ENCODE data around the gene CCN2.

CCN2 gene

DNA sequence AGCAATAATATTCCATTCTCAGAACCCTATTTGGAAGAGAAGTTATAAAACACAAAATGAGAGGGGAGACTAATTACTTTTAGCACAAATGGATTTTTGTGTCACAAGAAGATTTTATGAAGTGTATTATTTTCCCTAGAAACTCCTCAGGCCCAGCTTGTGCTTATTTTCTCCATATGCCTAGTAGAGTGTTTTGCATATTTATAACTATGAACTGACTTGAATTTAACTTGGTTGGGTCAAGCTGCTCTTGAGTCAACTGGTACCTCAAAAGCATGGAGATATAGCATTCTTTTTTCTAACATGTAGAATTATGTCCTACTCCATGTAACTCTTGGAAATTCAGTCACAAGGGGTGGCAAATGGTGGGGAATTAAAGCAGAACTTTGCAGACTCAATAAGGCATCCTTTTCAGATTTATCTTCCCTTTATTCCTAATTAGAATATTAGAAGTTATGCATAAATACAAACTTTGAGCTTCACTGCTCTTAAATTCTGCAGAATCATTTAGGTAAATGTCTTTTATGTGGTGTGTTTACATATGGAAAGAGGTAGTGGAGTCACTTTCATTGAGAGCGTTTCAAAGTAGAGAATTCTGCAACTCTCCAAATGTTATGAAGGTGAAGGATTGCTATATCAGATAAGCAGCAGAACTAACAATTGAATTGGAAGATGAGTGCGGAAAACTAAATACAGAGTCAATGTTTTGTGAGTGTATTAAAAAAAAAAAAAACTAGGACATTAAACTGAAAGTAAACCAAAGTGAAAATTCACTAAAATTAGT lies 19.1 kb upstream of the CCN2 start:
- TF ChIP-seq PAX5 (IDR thresholded peaks at IDR 0.05; ENCODE audit: insufficient read depth, low read length, severe bottlenecking) (no peak), POLR2A (IDR thresholded peaks at IDR 0.05; ENCODE audit: low read depth, low read length) (no peak), TAF1 (IDR thresholded peaks at IDR 0.05; ENCODE audit: low read depth, low read length) (no peak), POLR2AphosphoS5 (IDR thresholded peaks at IDR 0.05; ENCODE audit: low read depth, low read length) (no peak), POU2F2 (IDR thresholded peaks at IDR 0.05; ENCODE audit: low read depth, low read length) (no peak), SPI1 (IDR thresholded peaks at IDR 0.05; ENCODE audit: low read depth, low read length) (no peak)
- FAIRE-seq = no peak
- no peak for DNase-seq (ENCODE audit: insufficient read length, low spot score)

DNA sequence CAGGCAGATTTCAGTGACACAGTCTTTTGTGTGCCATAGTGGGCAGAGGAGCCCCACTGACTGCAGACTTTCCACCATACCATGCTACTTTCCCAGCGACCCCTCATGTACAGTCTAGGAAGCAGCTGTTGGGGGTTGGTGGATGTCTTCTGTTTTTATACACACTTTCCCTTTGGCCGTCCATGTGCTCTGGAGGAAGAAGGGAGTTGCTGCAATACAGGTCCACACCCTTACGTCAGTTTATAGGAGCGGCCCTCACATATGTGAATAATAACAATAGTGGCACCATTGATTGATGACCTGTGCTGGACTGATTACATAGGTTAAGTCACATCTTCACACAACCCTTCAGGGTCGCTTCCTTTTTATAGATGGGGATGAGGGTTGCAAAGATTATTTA lies 17.5 kb upstream of the CCN2 start:
- no peak for TF ChIP-seq TAF1 (IDR thresholded peaks at IDR 0.05; ENCODE audit: low read depth, low read length)
- TF ChIP-seq POU2F2 (IDR thresholded peaks at IDR 0.05; ENCODE audit: low read depth, low read length) = no peak
- TF ChIP-seq POLR2A (IDR thresholded peaks at IDR 0.05; ENCODE audit: low read depth, low read length) = no peak
- TF ChIP-seq PAX5 (IDR thresholded peaks at IDR 0.05; ENCODE audit: insufficient read depth, low read length, severe bottlenecking) = no peak
- TF ChIP-seq POLR2AphosphoS5 (IDR thresholded peaks at IDR 0.05; ENCODE audit: low read depth, low read length) = no peak
- no peak for FAIRE-seq
- DNase-seq (ENCODE audit: insufficient read length, low spot score) = no peak

DNA sequence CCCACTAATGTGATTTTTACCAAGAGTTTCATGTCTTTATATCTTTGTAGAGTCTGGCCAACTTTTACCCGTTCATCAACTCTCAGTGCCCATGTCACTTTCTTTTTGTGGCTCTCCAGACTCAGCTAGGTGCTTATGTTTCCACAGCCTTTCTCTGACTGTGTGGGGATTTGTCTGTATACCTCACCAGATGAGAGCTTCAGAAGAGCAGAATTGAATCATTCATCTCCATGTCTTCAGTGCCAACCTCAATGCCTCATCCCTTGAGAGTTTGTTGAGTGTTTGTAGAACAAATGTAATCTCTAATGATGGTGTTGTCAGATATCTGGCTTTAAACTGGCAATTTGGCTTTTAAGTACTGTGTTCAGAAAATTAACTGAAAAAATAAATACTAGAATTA lies 16.8 kb upstream of the CCN2 start:
- no peak for FAIRE-seq
- DNase-seq (ENCODE audit: insufficient read length, low spot score) = no peak
- TF ChIP-seq POLR2AphosphoS5 (IDR thresholded peaks at IDR 0.05; ENCODE audit: low read depth, low read length) = no peak
- TF ChIP-seq POLR2A (IDR thresholded peaks at IDR 0.05; ENCODE audit: low read depth, low read length) = no peak
- TF ChIP-seq TAF1 (IDR thresholded peaks at IDR 0.05; ENCODE audit: low read depth, low read length) = no peak
- no peak for TF ChIP-seq POU2F2 (IDR thresholded peaks at IDR 0.05; ENCODE audit: low read depth, low read length)
- no peak for TF ChIP-seq PAX5 (IDR thresholded peaks at IDR 0.05; ENCODE audit: insufficient read depth, low read length, severe bottlenecking)
- TF ChIP-seq SPI1 (IDR thresholded peaks at IDR 0.05; ENCODE audit: low read depth, low read length) = no peak

DNA sequence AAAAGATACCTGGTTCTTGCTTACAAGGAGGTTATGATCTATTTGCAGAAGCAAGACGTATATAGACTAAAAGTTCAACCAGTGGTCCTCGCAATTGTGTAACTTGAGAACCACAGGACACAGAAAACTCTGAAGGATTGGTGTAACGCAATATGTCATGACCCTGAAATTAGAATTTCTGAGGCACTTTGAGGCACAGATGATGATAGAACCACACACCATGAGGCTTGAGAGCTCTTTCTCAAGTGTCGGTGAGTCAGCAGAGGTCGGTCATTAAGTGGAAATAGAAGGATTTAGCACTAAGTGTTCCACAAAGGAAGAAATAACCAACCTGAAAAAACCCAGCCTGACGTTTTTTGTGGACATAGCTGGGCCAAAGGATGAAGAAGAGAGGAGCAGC lies 15.3 kb upstream of the CCN2 start:
- TF ChIP-seq TAF1 (IDR thresholded peaks at IDR 0.05; ENCODE audit: low read depth, low read length) (no peak), PAX5 (IDR thresholded peaks at IDR 0.05; ENCODE audit: insufficient read depth, low read length, severe bottlenecking) (no peak), SPI1 (IDR thresholded peaks at IDR 0.05; ENCODE audit: low read depth, low read length) (no peak), POU2F2 (IDR thresholded peaks at IDR 0.05; ENCODE audit: low read depth, low read length) (no peak), POLR2AphosphoS5 (IDR thresholded peaks at IDR 0.05; ENCODE audit: low read depth, low read length) (no peak), POLR2A (IDR thresholded peaks at IDR 0.05; ENCODE audit: low read depth, low read length) (no peak)
- DNase-seq (ENCODE audit: insufficient read length, low spot score) (no peak), FAIRE-seq (no peak)

DNA sequence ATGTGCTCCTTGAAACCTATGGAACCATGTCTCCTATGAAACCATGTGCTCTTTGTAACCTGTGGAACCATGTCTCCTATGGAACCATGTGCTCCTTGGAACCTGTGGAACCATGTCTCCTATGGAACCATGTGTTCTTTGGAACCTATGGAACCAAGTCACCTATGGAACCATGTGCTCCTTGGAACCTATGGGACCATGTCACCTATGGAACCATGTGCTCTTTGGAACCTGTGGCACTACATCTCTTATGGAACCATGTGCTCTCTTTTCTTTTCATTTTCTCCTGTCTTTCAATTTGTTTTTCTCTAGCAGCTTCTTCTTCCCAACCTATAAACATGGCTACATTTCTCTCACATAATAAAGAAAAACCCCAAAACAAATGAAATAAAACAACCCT lies 11.9 kb upstream of the CCN2 start:
- TF ChIP-seq PAX5 (IDR thresholded peaks at IDR 0.05; ENCODE audit: insufficient read depth, low read length, severe bottlenecking) (no peak), POLR2A (IDR thresholded peaks at IDR 0.05; ENCODE audit: low read depth, low read length) (no peak), TAF1 (IDR thresholded peaks at IDR 0.05; ENCODE audit: low read depth, low read length) (no peak), POU2F2 (IDR thresholded peaks at IDR 0.05; ENCODE audit: low read depth, low read length) (no peak), SPI1 (IDR thresholded peaks at IDR 0.05; ENCODE audit: low read depth, low read length) (no peak), POLR2AphosphoS5 (IDR thresholded peaks at IDR 0.05; ENCODE audit: low read depth, low read length) (no peak)
- FAIRE-seq (no peak), DNase-seq (ENCODE audit: insufficient read length, low spot score) (no peak)

- TF ChIP-seq TAF1 (IDR thresholded peaks at IDR 0.05; ENCODE audit: low read depth, low read length) (no peak), SPI1 (IDR thresholded peaks at IDR 0.05; ENCODE audit: low read depth, low read length) (no peak), POU2F2 (IDR thresholded peaks at IDR 0.05; ENCODE audit: low read depth, low read length) (no peak), POLR2A (IDR thresholded peaks at IDR 0.05; ENCODE audit: low read depth, low read length) (no peak), POLR2AphosphoS5 (IDR thresholded peaks at IDR 0.05; ENCODE audit: low read depth, low read length) (no peak), PAX5 (IDR thresholded peaks at IDR 0.05; ENCODE audit: insufficient read depth, low read length, severe bottlenecking) (no peak)
- no peak for FAIRE-seq
- no peak for DNase-seq (ENCODE audit: insufficient read length, low spot score)
Measured at GRCh38 chr6:131960371-131961133, 9.4 kb upstream of the CCN2 start.

GRCh38 chr6:131958542-131959470 lies 7.6 kb upstream of the CCN2 start:
- no peak for FAIRE-seq
- no peak for TF ChIP-seq SPI1 (IDR thresholded peaks at IDR 0.05; ENCODE audit: low read depth, low read length)
- no peak for TF ChIP-seq POLR2AphosphoS5 (IDR thresholded peaks at IDR 0.05; ENCODE audit: low read depth, low read length)
- DNase-seq (ENCODE audit: insufficient read length, low spot score) = no peak

DNA sequence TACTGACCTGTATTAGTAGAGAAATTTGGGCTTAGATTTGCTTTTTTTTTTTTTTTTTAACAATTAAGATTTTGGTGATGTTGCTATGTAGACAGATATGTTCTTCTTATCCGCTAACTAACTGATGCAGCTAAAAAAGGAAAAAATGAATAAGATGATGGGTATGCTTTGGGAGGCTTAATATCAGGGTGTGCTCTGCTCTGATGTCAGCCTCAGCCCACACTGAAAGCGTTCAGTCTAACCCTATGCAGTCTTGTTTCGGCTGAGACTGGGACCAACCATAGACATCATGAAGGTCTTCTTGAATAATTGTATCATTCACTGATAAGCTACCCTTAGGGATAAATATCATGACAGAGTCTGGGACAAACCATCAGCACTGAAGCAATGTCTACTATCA lies 6.9 kb upstream of the CCN2 start:
- TF ChIP-seq POLR2A (IDR thresholded peaks at IDR 0.05; ENCODE audit: low read depth, low read length) (no peak), POLR2AphosphoS5 (IDR thresholded peaks at IDR 0.05; ENCODE audit: low read depth, low read length) (no peak), POU2F2 (IDR thresholded peaks at IDR 0.05; ENCODE audit: low read depth, low read length) (no peak), PAX5 (IDR thresholded peaks at IDR 0.05; ENCODE audit: insufficient read depth, low read length, severe bottlenecking) (no peak), TAF1 (IDR thresholded peaks at IDR 0.05; ENCODE audit: low read depth, low read length) (no peak), SPI1 (IDR thresholded peaks at IDR 0.05; ENCODE audit: low read depth, low read length) (no peak)
- FAIRE-seq (no peak), DNase-seq (ENCODE audit: insufficient read length, low spot score) (no peak)

- DNase-seq (ENCODE audit: insufficient read length, low spot score) (no peak), FAIRE-seq (no peak)
- TF ChIP-seq PAX5 (IDR thresholded peaks at IDR 0.05; ENCODE audit: insufficient read depth, low read length, severe bottlenecking) = no peak
- no peak for TF ChIP-seq TAF1 (IDR thresholded peaks at IDR 0.05; ENCODE audit: low read depth, low read length)
- TF ChIP-seq POLR2AphosphoS5 (IDR thresholded peaks at IDR 0.05; ENCODE audit: low read depth, low read length) = no peak
- no peak for TF ChIP-seq SPI1 (IDR thresholded peaks at IDR 0.05; ENCODE audit: low read depth, low read length)
- TF ChIP-seq POU2F2 (IDR thresholded peaks at IDR 0.05; ENCODE audit: low read depth, low read length) = no peak
- no peak for TF ChIP-seq POLR2A (IDR thresholded peaks at IDR 0.05; ENCODE audit: low read depth, low read length)
Measured at GRCh38 chr6:131955876-131956275, 4.7 kb upstream of the CCN2 start.

Measured in GM12891 (cell line).